NCI-H446 (cell line): ENCODE data around the gene IQGAP3.

ENCODE experiments used
- DNase-seq, 2 experiments: peaks; one replicate each; lab custom pipeline; 2025; lab: John Stamatoyannopoulos, UW

IQGAP3 gene

GRCh38 chr1:156510709-156511108 is 61.7 kb downstream of the IQGAP3 start:
- DNase-seq = peak in 1 of 2 experiments; percentile 78

- DNase-seq = no peak
Measured at GRCh38 chr1:156509424-156510034, 62.8 kb downstream of the IQGAP3 start.

GRCh38 chr1:156508955-156509234 is 63.5 kb downstream of the IQGAP3 start:
- no peak for DNase-seq

- no peak for DNase-seq
Measured at GRCh38 chr1:156508205-156508954, 64.0 kb downstream of the IQGAP3 start.

GRCh38 chr1:156506450-156506849 is 65.9 kb downstream of the IQGAP3 start:
- no peak for DNase-seq

GRCh38 chr1:156505679-156506298 is 66.6 kb downstream of the IQGAP3 start:
- no peak for DNase-seq

- DNase-seq = peak; percentile 97 to 99
Measured at GRCh38 chr1:156504821-156505678, 67.3 kb downstream of the IQGAP3 start.

- no peak for DNase-seq
Measured at GRCh38 chr1:156504438-156504813, 67.9 kb downstream of the IQGAP3 start.

- no peak for DNase-seq
Measured at GRCh38 chr1:156503698-156504437, 68.5 kb downstream of the IQGAP3 start.

GRCh38 chr1:156502894-156503697 is 69.3 kb downstream of the IQGAP3 start:
- DNase-seq = peak; percentile 43 to 62

GRCh38 chr1:156502391-156502893 is 69.9 kb downstream of the IQGAP3 start:
- DNase-seq = no peak

GRCh38 chr1:156500793-156501506 is 71.4 kb downstream of the IQGAP3 start:
- peak; percentile 93 to 98 for DNase-seq

GRCh38 chr1:156500543-156500792 is 71.9 kb downstream of the IQGAP3 start, which contains the start of gene MEF2D:
Gene MEF2D (minus strand): TSS chr1:156500775. CDS start chr1:156483292, 17,483 bp downstream.
- DNase-seq = no peak

GRCh38 chr1:156499842-156500542 is 72.4 kb downstream of the IQGAP3 start:
- DNase-seq = peak; percentile 33 to 35

- DNase-seq = no peak
Measured at GRCh38 chr1:156499194-156499841, 73.0 kb downstream of the IQGAP3 start.

GRCh38 chr1:156498432-156499193 is 73.8 kb downstream of the IQGAP3 start:
- no peak for DNase-seq

GRCh38 chr1:156497743-156498431 is 74.5 kb downstream of the IQGAP3 start:
- no peak for DNase-seq
